Neural cell (in vitro differentiated cells): ENCODE measurements around the gene NUCB1. TPM values are rescaled to one million over a fixed set of nuclear protein-coding genes. Genes with fewer than 3 reads are reported as not detected.
"Not testable (repeated sequence)": the region's sequence is repeated elsewhere in the genome, so short reads cannot be mapped to it uniquely, and the experiment has no call there.

Experiments used
- H2AFZ ChIP-seq: fragments of 200-600, 300-800 bp; sonication (generic), shearing (Covaris generic); 2 replicates; pipeline ENCODE4 v1.6.0; 2014; ENCODE audit warnings: low read depth, mild to moderate bottlenecking, antibody characterized with exemption, low read length, moderate library complexity
- H3F3A ChIP-seq: fragments of 200-600 bp; shearing (Covaris generic); 2 replicates; pipeline ENCODE4 v1.6.1; 2016; ENCODE audit warnings: mild to moderate bottlenecking, moderate library complexity, mixed read lengths, antibody characterized with exemption, low read length; ENCODE audit not compliant: insufficient read depth, poor library complexity, severe bottlenecking
- H3K27ac ChIP-seq: fragments of 200-600, 300-800 bp; sonication (generic), shearing (Covaris generic); 2 replicates; pipeline ENCODE4 v1.5.1; 2014; ENCODE audit warnings: mild to moderate bottlenecking, low read length, moderate library complexity
- H3K27me3 ChIP-seq: fragments of 300-800, 200-600 bp; sonication (generic), shearing (Covaris generic); 2 replicates; pipeline ENCODE4 v1.6.0; 2014; ENCODE audit warnings: mild to moderate bottlenecking, low read depth, low read length, moderate library complexity; ENCODE audit not compliant: insufficient read depth
- H3K36me3 ChIP-seq: fragments of 300-800, 200-600 bp; sonication (generic), shearing (Covaris generic); 2 replicates; pipeline ENCODE4 v1.5.1; 2014; ENCODE audit warnings: mild to moderate bottlenecking, antibody characterized with exemption, low read length, moderate library complexity; ENCODE audit not compliant: insufficient read depth
- H3K4me2 ChIP-seq: fragments of 300-800, 200-600 bp; sonication (generic), shearing (Covaris generic); 2 replicates; pipeline ENCODE4 v1.6.0; 2014; ENCODE audit warnings: mild to moderate bottlenecking, low read length
- H3K4me3 ChIP-seq: fragments of 300-800, 200-600 bp; sonication (generic), shearing (Covaris generic); 2 replicates; pipeline ENCODE4 v1.5.1; 2014; ENCODE audit warnings: mild to moderate bottlenecking, low read length, moderate library complexity
- H3K79me2 ChIP-seq: fragments of 200-600 bp; shearing (Covaris generic); replicated peaks from 2 replicates; pipeline ENCODE4 v1.6.0; 2014; ENCODE audit warnings: mild to moderate bottlenecking, low read length, moderate library complexity; ENCODE audit not compliant: insufficient read depth
- H3K9ac ChIP-seq: fragments of 300-800, 200-600 bp; sonication (generic), shearing (Covaris generic); 2 replicates; pipeline ENCODE4 v1.6.1; 2016; ENCODE audit warnings: mild to moderate bottlenecking, low read length, mixed read lengths
- H3K9me2 ChIP-seq: fragments of 200-600 bp; shearing (Covaris generic); 2 replicates; pipeline ENCODE4 v1.6.1; 2016; ENCODE audit warnings: mild to moderate bottlenecking, low read length, mixed read lengths; ENCODE audit not compliant: insufficient read depth
- H3K9me3 ChIP-seq: fragments of 200-600, 300-800 bp; sonication (generic), shearing (Covaris generic); 2 replicates; pipeline ENCODE4 v1.6.1; 2016; ENCODE audit warnings: mild to moderate bottlenecking, mixed run types, low read length, moderate library complexity, mixed read lengths
- H4K20me1 ChIP-seq: fragments of 200-600 bp; shearing (Covaris generic); 2 replicates; pipeline ENCODE4 v1.6.1; 2016; ENCODE audit warnings: mild to moderate bottlenecking, mixed run types; ENCODE audit not compliant: insufficient read depth
- CTCF ChIP-seq: fragments of 450-650 bp; IDR thresholded peaks from 2 replicates; pipeline ENCODE4 v1.5.1; 2014; ENCODE audit warnings: antibody characterized with exemption, mild to moderate bottlenecking, moderate library complexity; ENCODE audit not compliant: poor library complexity, severe bottlenecking
- EP300 ChIP-seq: fragments of 450-650 bp; conservative IDR thresholded peaks from 2 replicates; pipeline ENCODE4 v1.6.1; 2014; ENCODE audit warnings: antibody characterized with exemption, mild to moderate bottlenecking, moderate library complexity; ENCODE audit not compliant: poor library complexity, severe bottlenecking
- EZH2 ChIP-seq: fragments of 200-600, 300-800 bp; shearing (Covaris generic), sonication (generic); IDR thresholded peaks from 2 replicates; pipeline ENCODE4 v1.6.1; 2014; ENCODE audit warnings: antibody characterized with exemption, low read length, borderline replicate concordance, mild to moderate bottlenecking; ENCODE audit not compliant: insufficient read depth, poor library complexity, severe bottlenecking
- MXI1 ChIP-seq: fragments of 450-650 bp; conservative IDR thresholded peaks from 2 replicates; pipeline ENCODE4 v1.6.1; 2014; ENCODE audit warnings: antibody characterized with exemption, mild to moderate bottlenecking; ENCODE audit not compliant: poor library complexity, severe bottlenecking
- POLR2AphosphoS5 ChIP-seq: IDR thresholded peaks from 2 replicates; pipeline ENCODE4 v1.6.1; 2012
- RAD21 ChIP-seq: fragments of 450-650 bp; conservative IDR thresholded peaks from 2 replicates; pipeline ENCODE4 v1.6.1; 2014; ENCODE audit warnings: antibody characterized with exemption, mild to moderate bottlenecking, moderate library complexity
- REST ChIP-seq: IDR thresholded peaks from 2 replicates; pipeline ENCODE4 v1.6.1; 2012; ENCODE audit warnings: borderline replicate concordance
- SMC3 ChIP-seq: fragments of 450-650 bp; conservative IDR thresholded peaks from 2 replicates; pipeline ENCODE4 v1.6.1; 2014; ENCODE audit warnings: antibody characterized with exemption, mild to moderate bottlenecking, moderate library complexity; ENCODE audit not compliant: poor library complexity
- TAF1 ChIP-seq: IDR thresholded peaks from 2 replicates; pipeline ENCODE4 v1.6.1; 2012; ENCODE audit warnings: low read depth
- polyA plus RNA-seq: library from polyadenylated mRNA; depleted of rRNA; stranded (reverse); fragments of >200 nt; gene quantifications from 2 replicates; pipeline ENCODE4 v1.2.3, GENCODE V29; 2014

The NUCB1 gene
- polyA plus RNA-seq, 1 donor from 2014 or later = 80.0 TPM

GRCh38 chr19:48907671-48908070 lies 7.6 kb downstream of the NUCB1 start:
- no peak for TF ChIP-seq SMC3
- TF ChIP-seq CTCF = no peak
- TF ChIP-seq POLR2AphosphoS5 = no peak
- no peak for TF ChIP-seq MXI1
- no peak for TF ChIP-seq EP300
- TF ChIP-seq TAF1 = no peak
- TF ChIP-seq REST = no peak
- Histone ChIP-seq H3F3A (no peaks in the 10 kb centered on the region), H3K4me3 (no peak overlapping the region), H2AFZ (no peak overlapping the region), H3K79me2 (no peaks in the 10 kb centered on the region), H3K27ac (no peak overlapping the region), H3K4me2 (no peak overlapping the region), H3K36me3 (no peaks in the 10 kb centered on the region), H3K9me2 (no peaks in the 10 kb centered on the region), H3K9me3 (no peaks in the 10 kb centered on the region), H4K20me1 (no peaks in the 10 kb centered on the region), H3K9ac (no peak overlapping the region), H3K27me3 (no peaks in the 10 kb centered on the region)

- H3K79me2 ChIP-seq, H3K9me2 ChIP-seq, H3K9me3 ChIP-seq, H4K20me1 ChIP-seq, H3F3A ChIP-seq, H3K4me3 ChIP-seq, H3K27me3 ChIP-seq, H2AFZ ChIP-seq, H3K36me3 ChIP-seq, H3K27ac ChIP-seq, H3K4me2 ChIP-seq, H3K9ac ChIP-seq: not testable (repeated sequence)
These were observed 9.4 kb downstream of the NUCB1 start for GRCh38 chr19:48909424-48910077.

GRCh38 chr19:48910803-48911202 lies 10.7 kb downstream of the NUCB1 start:
- Histone ChIP-seq H3K4me2 (no peak overlapping the region), H3K79me2 (no peaks in the 10 kb centered on the region), H3K27ac (no peak overlapping the region), H3K9me3 (no peaks in the 10 kb centered on the region), H3K9ac (no peak overlapping the region), H4K20me1 (no peaks in the 10 kb centered on the region), H3F3A (no peaks in the 10 kb centered on the region), H3K27me3 (no peaks in the 10 kb centered on the region), H3K4me3 (no peak overlapping the region), H2AFZ (no peak overlapping the region), H3K36me3 (no peaks in the 10 kb centered on the region), H3K9me2 (no peaks in the 10 kb centered on the region)
- TF ChIP-seq SMC3 (no peak), RAD21 (no peak), POLR2AphosphoS5 (no peak), REST (no peak), EP300 (no peak), CTCF (no peak), TAF1 (no peak), MXI1 (no peak), EZH2 (no peak)
